ENCODE results near the gene CAND1. TPM values are rescaled to one million over a fixed set of nuclear protein-coding genes. Genes with fewer than 3 reads are reported as not detected.

Gene CAND1
- total and polyA plus RNA-seq, 3 donors from 2014 or later = 88.4 to 131 (median 125) TPM

- DNase-seq = no peak
- TF ChIP-seq, protein P1, sequence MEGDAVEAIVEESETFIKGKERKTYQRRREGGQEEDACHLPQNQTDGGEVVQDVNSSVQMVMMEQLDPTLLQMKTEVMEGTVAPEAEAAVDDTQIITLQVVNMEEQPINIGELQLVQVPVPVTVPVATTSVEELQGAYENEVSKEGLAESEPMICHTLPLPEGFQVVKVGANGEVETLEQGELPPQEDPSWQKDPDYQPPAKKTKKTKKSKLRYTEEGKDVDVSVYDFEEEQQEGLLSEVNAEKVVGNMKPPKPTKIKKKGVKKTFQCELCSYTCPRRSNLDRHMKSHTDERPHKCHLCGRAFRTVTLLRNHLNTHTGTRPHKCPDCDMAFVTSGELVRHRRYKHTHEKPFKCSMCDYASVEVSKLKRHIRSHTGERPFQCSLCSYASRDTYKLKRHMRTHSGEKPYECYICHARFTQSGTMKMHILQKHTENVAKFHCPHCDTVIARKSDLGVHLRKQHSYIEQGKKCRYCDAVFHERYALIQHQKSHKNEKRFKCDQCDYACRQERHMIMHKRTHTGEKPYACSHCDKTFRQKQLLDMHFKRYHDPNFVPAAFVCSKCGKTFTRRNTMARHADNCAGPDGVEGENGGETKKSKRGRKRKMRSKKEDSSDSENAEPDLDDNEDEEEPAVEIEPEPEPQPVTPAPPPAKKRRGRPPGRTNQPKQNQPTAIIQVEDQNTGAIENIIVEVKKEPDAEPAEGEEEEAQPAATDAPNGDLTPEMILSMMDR (IDR thresholded peaks at IDR 0.05) = no peak
- no peak for TF ChIP-seq POLR2A (IDR thresholded peaks at IDR 0.05)
- Histone ChIP-seq H3K9me3 (no peaks in the 10 kb centered on the region), H3K27me3 (no peaks in the 10 kb centered on the region), H3K36me3 (ENCODE audit: low read depth, missing control alignments) (no peaks in the 10 kb centered on the region), H3K4me3 (no peak overlapping the region), H3K4me1 (peaks cover 4% of the 10 kb centered on the region), H3K27ac (no peak overlapping the region)
- intact Hi-C loops (cut with DNase I; ENCODE audit: low total_unique reads) = no loop called here
Measured at GRCh38 chr12:67364228-67364627, 95.1 kb downstream of the CAND1 start.

DNA sequence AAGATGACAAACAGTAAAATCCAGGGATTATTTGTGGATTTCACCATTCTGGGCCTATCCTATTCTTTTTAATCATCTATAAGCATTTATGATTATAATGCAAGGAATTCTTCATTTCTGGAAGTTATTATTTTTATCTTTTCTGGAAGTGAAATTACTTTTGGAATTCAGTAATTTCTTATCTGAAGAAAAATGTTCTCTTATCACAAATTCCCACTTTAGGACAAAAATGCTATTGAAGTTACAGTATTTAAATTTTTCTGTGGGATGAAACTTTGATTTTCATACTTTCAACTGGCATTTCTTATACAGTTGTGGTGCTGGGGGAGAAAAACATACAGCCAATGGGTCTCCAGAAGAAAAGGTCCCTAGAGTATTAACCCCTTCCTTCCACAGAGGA lies 96.0 kb downstream of the CAND1 start:
- Histone ChIP-seq H3K27me3 (no peaks in the 10 kb centered on the region), H3K9me3 (no peaks in the 10 kb centered on the region), H3K4me3 (no peak overlapping the region), H3K36me3 (ENCODE audit: low read depth, missing control alignments) (no peaks in the 10 kb centered on the region), H3K4me1 (peaks cover 4% of the 10 kb centered on the region), H3K27ac (no peak overlapping the region)
- no peak for DNase-seq
- TF ChIP-seq, protein P1 (IDR thresholded peaks at IDR 0.05) = no peak
- no peak for TF ChIP-seq POLR2A (IDR thresholded peaks at IDR 0.05)
- intact Hi-C loops (cut with DNase I; ENCODE audit: low total_unique reads) = no loop called here

GRCh38 chr12:67367843-67368242 lies 98.7 kb downstream of the CAND1 start:
- WGBS, 2 donors = 92 to 100% methylated on average over 1 of the region's 1 CpG
- intact Hi-C loops (cut with DNase I; ENCODE audit: low total_unique reads) = no loop called here

More at GRCh38 chr12:67367843-67368242, 98.7 kb downstream of the CAND1 start:
- Histone ChIP-seq H3K27me3 (no peaks in the 10 kb centered on the region), H3K4me3 (no peak overlapping the region), H3K27ac (no peak overlapping the region), H3K9me3 (no peaks in the 10 kb centered on the region), H3K4me1 (peaks cover 4% of the 10 kb centered on the region), H3K36me3 (ENCODE audit: low read depth, missing control alignments) (no peaks in the 10 kb centered on the region)
- no peak for DNase-seq
- TF ChIP-seq, protein P1 (IDR thresholded peaks at IDR 0.05) = no peak
- TF ChIP-seq POLR2A (IDR thresholded peaks at IDR 0.05) = no peak

All from testis (tissue), 3 donors.